WTC11 (cell line): ENCODE results near the gene MLPH. TPM values are rescaled to one million over a fixed set of nuclear protein-coding genes. Genes with fewer than 3 reads are reported as not detected.

Experiments
- ATAC-seq: fragments of 200-7000 bp; cut with Tn5 transposase; 2 replicates; pipeline ENCODE4 v1.10.0; 2021; ENCODE audit warnings: mild to moderate bottlenecking, moderate library complexity
- CTCF ChIA-PET: fragments of 300-600 bp; sonication (Branson Sonifier 250); formaldehyde crosslinking; loops from one replicate; lab custom pipeline; 2021; ENCODE audit warnings: antibody characterized with exemption; lab: Charles Lee
- POLR2A ChIA-PET: fragments of 350-600 bp; sonication (Branson Sonifier 250); formaldehyde crosslinking; loops from one replicate; lab custom pipeline; 2021; ENCODE audit warnings: antibody characterized with exemption; lab: Charles Lee
- DNase-seq: peaks from one replicate; pipeline ENCODE4 v3.0.0; 2021; ENCODE audit warnings: low spot score
- H3K27ac Mint-ChIP-seq: 2 replicates; pipeline ENCODE4 v1.8.0; 2021; ENCODE audit warnings: mixed read lengths
- H3K27me3 Mint-ChIP-seq: 2 replicates; pipeline ENCODE4 v1.8.0; 2021; ENCODE audit warnings: low read depth, mild to moderate bottlenecking, moderate library complexity, mixed read lengths
- H3K36me3 Mint-ChIP-seq: 2 replicates; pipeline ENCODE4 v1.8.0; 2021; ENCODE audit warnings: mixed read lengths
- H3K4me1 Mint-ChIP-seq: 2 replicates; pipeline ENCODE4 v1.8.0; 2022; ENCODE audit warnings: mixed read lengths
- H3K4me3 Mint-ChIP-seq: 2 replicates; pipeline ENCODE4 v1.8.0; 2021; ENCODE audit warnings: mild to moderate bottlenecking, moderate library complexity, mixed read lengths
- H3K9me3 Mint-ChIP-seq: 2 replicates; pipeline ENCODE4 v1.8.0; 2021; ENCODE audit warnings: mixed read lengths
- ATF1 ChIP-seq: sonication (generic); formaldehyde crosslinking; IDR thresholded peaks from 2 replicates; pipeline ENCODE4 v1.8.1; 2023; ENCODE audit warnings: mild to moderate bottlenecking, moderate library complexity, missing genetic modification reagents
- ATF6 ChIP-seq: sonication (generic); formaldehyde crosslinking; IDR thresholded peaks from 2 replicates; pipeline ENCODE4 v1.8.1; 2023; ENCODE audit warnings: mild to moderate bottlenecking, missing genetic modification reagents
- CBFB ChIP-seq: sonication (generic); formaldehyde crosslinking; IDR thresholded peaks from 2 replicates; pipeline ENCODE4 v1.8.1; 2022; ENCODE audit warnings: mild to moderate bottlenecking, low read depth, missing genetic modification reagents
- E2F1 ChIP-seq: sonication (generic); formaldehyde crosslinking; IDR thresholded peaks from 2 replicates; pipeline ENCODE4 v1.8.0; 2022; ENCODE audit warnings: mild to moderate bottlenecking, missing genetic modification reagents
- ELF4 ChIP-seq: sonication (generic); formaldehyde crosslinking; IDR thresholded peaks from 2 replicates; pipeline ENCODE4 v1.8.1; 2022; ENCODE audit warnings: low read depth, mild to moderate bottlenecking, moderate library complexity, missing genetic modification reagents
- ETV6 ChIP-seq: sonication (generic); formaldehyde crosslinking; IDR thresholded peaks from 2 replicates; pipeline ENCODE4 v1.8.1; 2022; ENCODE audit warnings: mild to moderate bottlenecking, missing genetic modification reagents
- GABPB1 ChIP-seq: sonication (generic); formaldehyde crosslinking; IDR thresholded peaks from 2 replicates; pipeline ENCODE4 v1.8.1; 2023; ENCODE audit warnings: mild to moderate bottlenecking, missing genetic modification reagents
- GTF2I ChIP-seq: fragments of 250-450 bp; sonication (Bioruptor Pico); conservative IDR thresholded peaks from 2 replicates; pipeline ENCODE4 v1.4.0; 2021; ENCODE audit warnings: mild to moderate bottlenecking
- JAZF1 ChIP-seq: fragments of 250-450 bp; sonication (Bioruptor Pico); IDR thresholded peaks from 2 replicates; pipeline ENCODE4 v1.9.0; 2021; ENCODE audit warnings: moderate library complexity, mild to moderate bottlenecking, inconsistent platforms
- MYBL2 ChIP-seq: sonication (generic); formaldehyde crosslinking; IDR thresholded peaks from 2 replicates; pipeline ENCODE4 v1.8.1; 2023; ENCODE audit warnings: mild to moderate bottlenecking, moderate library complexity, missing genetic modification reagents
- TP53 ChIP-seq: sonication (generic); formaldehyde crosslinking; IDR thresholded peaks from 2 replicates; pipeline ENCODE4 v1.8.1; 2023; ENCODE audit warnings: mild to moderate bottlenecking, missing genetic modification reagents
- ZNF121 ChIP-seq: sonication (generic); formaldehyde crosslinking; IDR thresholded peaks from 2 replicates; pipeline ENCODE4 v1.8.0; 2023; ENCODE audit warnings: missing genetic modification reagents
- ZNF263 ChIP-seq: sonication (generic); formaldehyde crosslinking; IDR thresholded peaks from 2 replicates; pipeline ENCODE4 v1.8.1; 2022; ENCODE audit warnings: low read depth, mild to moderate bottlenecking, moderate library complexity, missing genetic modification reagents
- ZNF317 ChIP-seq: sonication (generic); formaldehyde crosslinking; IDR thresholded peaks from 2 replicates; pipeline ENCODE4 v1.8.1; 2023; ENCODE audit warnings: low read depth, mild to moderate bottlenecking, moderate library complexity, missing genetic modification reagents, borderline replicate concordance
- total RNA-seq: library from RNA; stranded (reverse); gene quantifications from 3 replicates; pipeline ENCODE4 v1.2.3, GENCODE V29; 2021
- TF ChIP-seq, protein P1 (sequence below): sonication (generic); formaldehyde crosslinking; IDR thresholded peaks from 2 replicates; pipeline ENCODE4 v1.8.0; 2022; ENCODE audit warnings: mild to moderate bottlenecking, missing genetic modification reagents
- TF ChIP-seq, protein P2 (sequence below): sonication (generic); formaldehyde crosslinking; IDR thresholded peaks from 2 replicates; pipeline ENCODE4 v1.8.1; 2022; ENCODE audit warnings: mild to moderate bottlenecking, moderate library complexity, missing genetic modification reagents
- TF ChIP-seq, protein P3 (sequence below): fragments of 250-450 bp; sonication (Bioruptor Pico); IDR thresholded peaks from 2 replicates; pipeline ENCODE4 v1.9.0; 2021; ENCODE audit warnings: mild to moderate bottlenecking, borderline replicate concordance
- TF ChIP-seq, protein P4 (sequence below): fragments of 250-450 bp; sonication (Bioruptor Pico); IDR thresholded peaks from 2 replicates; pipeline ENCODE4 v2.1.2; 2022; ENCODE audit warnings: mild to moderate bottlenecking, moderate library complexity
- TF ChIP-seq, protein P5 (sequence below): sonication (generic); formaldehyde crosslinking; IDR thresholded peaks from 2 replicates; pipeline ENCODE4 v1.8.1; 2023; ENCODE audit warnings: mild to moderate bottlenecking, missing genetic modification reagents, moderate library complexity
- TF ChIP-seq, protein P6 (sequence below): sonication (generic); formaldehyde crosslinking; IDR thresholded peaks from 2 replicates; pipeline ENCODE4 v1.8.1; 2022; ENCODE audit warnings: low read depth, missing genetic modification reagents, borderline replicate concordance

The MLPH gene
- total RNA-seq, 1 experiment from 2014 or later: 10.3 TPM

GRCh38 chr2:237441605-237442274 is 45.3 kb upstream of the MLPH start (continued):
- TF ChIP-seq, protein P1, sequence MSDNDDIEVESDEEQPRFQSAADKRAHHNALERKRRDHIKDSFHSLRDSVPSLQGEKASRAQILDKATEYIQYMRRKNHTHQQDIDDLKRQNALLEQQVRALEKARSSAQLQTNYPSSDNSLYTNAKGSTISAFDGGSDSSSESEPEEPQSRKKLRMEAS (CRISPR knock-in tag): no peak
- no peak for TF ChIP-seq ATF1 (CRISPR knock-in tag)
- TF ChIP-seq GABPB1 (CRISPR knock-in tag): no peak
- no peak for TF ChIP-seq ATF6
- no peak for TF ChIP-seq ETV6
- TF ChIP-seq, all 79 proteins: peak for 0

GRCh38 chr2:237444071-237444470 is 43.0 kb upstream of the MLPH start:
- no peak for ATAC-seq
- ChIA-PET CTCF (interaction anchor here (1.6 to 4.0 kb wide), 2 partner anchors 22 to 27 kb away, joined by 4 to 22 read pairs; no protein-coding TSS in a partner anchor), POLR2A (no interaction called here)
- 0 out of 2 replicates have a peak, but pooled peaks cover under 1% of the 10 kb centered on the region for H3K4me1 Mint-ChIP-seq
- TF ChIP-seq, protein P2, sequence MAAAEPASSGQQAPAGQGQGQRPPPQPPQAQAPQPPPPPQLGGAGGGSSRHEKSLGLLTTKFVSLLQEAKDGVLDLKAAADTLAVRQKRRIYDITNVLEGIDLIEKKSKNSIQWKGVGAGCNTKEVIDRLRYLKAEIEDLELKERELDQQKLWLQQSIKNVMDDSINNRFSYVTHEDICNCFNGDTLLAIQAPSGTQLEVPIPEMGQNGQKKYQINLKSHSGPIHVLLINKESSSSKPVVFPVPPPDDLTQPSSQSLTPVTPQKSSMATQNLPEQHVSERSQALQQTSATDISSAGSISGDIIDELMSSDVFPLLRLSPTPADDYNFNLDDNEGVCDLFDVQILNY: no peak
- TF ChIP-seq CBFB: no peak
- TF ChIP-seq, protein P3, sequence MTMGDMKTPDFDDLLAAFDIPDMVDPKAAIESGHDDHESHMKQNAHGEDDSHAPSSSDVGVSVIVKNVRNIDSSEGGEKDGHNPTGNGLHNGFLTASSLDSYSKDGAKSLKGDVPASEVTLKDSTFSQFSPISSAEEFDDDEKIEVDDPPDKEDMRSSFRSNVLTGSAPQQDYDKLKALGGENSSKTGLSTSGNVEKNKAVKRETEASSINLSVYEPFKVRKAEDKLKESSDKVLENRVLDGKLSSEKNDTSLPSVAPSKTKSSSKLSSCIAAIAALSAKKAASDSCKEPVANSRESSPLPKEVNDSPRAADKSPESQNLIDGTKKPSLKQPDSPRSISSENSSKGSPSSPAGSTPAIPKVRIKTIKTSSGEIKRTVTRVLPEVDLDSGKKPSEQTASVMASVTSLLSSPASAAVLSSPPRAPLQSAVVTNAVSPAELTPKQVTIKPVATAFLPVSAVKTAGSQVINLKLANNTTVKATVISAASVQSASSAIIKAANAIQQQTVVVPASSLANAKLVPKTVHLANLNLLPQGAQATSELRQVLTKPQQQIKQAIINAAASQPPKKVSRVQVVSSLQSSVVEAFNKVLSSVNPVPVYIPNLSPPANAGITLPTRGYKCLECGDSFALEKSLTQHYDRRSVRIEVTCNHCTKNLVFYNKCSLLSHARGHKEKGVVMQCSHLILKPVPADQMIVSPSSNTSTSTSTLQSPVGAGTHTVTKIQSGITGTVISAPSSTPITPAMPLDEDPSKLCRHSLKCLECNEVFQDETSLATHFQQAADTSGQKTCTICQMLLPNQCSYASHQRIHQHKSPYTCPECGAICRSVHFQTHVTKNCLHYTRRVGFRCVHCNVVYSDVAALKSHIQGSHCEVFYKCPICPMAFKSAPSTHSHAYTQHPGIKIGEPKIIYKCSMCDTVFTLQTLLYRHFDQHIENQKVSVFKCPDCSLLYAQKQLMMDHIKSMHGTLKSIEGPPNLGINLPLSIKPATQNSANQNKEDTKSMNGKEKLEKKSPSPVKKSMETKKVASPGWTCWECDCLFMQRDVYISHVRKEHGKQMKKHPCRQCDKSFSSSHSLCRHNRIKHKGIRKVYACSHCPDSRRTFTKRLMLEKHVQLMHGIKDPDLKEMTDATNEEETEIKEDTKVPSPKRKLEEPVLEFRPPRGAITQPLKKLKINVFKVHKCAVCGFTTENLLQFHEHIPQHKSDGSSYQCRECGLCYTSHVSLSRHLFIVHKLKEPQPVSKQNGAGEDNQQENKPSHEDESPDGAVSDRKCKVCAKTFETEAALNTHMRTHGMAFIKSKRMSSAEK: no peak
- TF ChIP-seq, all 79 proteins: peak for 0
- H3K36me3 Mint-ChIP-seq: peaks cover 5% of the 10 kb centered on the region
- DNase-seq: no peak
- no peak overlapping the region for H3K4me3 Mint-ChIP-seq
- peaks cover 7% of the 10 kb centered on the region for H3K9me3 Mint-ChIP-seq
- H3K27ac Mint-ChIP-seq: no peak overlapping the region
- H3K27me3 Mint-ChIP-seq: peaks cover 9% of the 10 kb centered on the region

DNA sequence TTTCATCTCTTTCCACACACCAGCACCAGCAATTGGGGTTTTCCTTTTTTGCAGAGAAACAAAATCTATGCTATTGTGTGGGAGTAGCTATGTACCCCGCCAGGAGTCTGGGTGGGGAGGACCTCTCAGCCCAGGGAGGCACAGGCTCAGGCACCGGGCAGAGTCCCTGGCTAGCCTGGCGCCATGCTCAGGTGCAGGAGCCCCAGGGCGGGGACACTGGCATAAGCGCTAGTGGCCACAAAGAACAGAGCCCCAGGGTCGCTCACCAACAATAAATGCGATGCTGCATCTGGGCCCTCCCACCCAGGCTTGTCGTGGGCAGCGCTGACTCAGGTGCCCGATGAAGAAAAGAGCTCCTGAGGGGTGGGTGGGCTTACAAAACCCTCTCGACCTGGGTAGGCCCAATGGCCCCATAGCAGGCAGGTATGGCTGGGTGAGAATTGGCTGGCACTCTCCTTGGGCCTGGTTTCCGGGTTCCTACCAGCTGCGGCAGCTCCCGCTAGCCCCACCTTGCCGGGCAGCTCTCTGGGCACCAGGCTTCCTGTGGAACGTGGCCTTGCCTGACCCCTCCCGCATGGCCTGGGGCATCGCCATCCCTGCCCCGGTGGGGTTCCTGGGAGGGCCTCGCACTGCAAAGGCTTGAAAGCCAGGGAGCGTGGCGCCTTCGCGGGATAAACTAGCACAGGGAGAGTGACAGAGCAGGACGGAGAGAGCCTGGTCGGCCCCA is 41.3 kb upstream of the MLPH start:
- H3K4me1 Mint-ChIP-seq: 0 out of 2 replicates have a peak, but pooled peaks cover 2% of the 10 kb centered on the region
- ChIA-PET POLR2A (no interaction called here), CTCF (no interaction called here)
- no peak overlapping the region for H3K27ac Mint-ChIP-seq
- peaks cover 4% of the 10 kb centered on the region for H3K9me3 Mint-ChIP-seq
- H3K4me3 Mint-ChIP-seq: no peak overlapping the region
- DNase-seq: no peak
- H3K27me3 Mint-ChIP-seq: peaks cover 12% of the 10 kb centered on the region
- H3K36me3 Mint-ChIP-seq: no peaks in the 10 kb centered on the region
- ATAC-seq: no peak
- no peak for TF ChIP-seq ZNF263 (CRISPR knock-in tag)
- no peak for TF ChIP-seq ELF4 (CRISPR knock-in tag)
- TF ChIP-seq, protein P4, sequence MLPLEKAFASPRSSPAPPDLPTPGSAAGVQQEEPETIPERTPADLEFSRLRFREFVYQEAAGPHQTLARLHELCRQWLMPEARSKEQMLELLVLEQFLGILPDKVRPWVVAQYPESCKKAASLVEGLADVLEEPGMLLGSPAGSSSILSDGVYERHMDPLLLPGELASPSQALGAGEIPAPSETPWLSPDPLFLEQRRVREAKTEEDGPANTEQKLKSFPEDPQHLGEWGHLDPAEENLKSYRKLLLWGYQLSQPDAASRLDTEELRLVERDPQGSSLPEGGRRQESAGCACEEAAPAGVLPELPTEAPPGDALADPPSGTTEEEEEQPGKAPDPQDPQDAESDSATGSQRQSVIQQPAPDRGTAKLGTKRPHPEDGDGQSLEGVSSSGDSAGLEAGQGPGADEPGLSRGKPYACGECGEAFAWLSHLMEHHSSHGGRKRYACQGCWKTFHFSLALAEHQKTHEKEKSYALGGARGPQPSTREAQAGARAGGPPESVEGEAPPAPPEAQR (CRISPR knock-in tag): no peak
- TF ChIP-seq JAZF1: no peak
- TF ChIP-seq, protein P5, sequence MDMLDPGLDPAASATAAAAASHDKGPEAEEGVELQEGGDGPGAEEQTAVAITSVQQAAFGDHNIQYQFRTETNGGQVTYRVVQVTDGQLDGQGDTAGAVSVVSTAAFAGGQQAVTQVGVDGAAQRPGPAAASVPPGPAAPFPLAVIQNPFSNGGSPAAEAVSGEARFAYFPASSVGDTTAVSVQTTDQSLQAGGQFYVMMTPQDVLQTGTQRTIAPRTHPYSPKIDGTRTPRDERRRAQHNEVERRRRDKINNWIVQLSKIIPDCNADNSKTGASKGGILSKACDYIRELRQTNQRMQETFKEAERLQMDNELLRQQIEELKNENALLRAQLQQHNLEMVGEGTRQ (CRISPR knock-in tag): no peak
- TF ChIP-seq, protein P6, sequence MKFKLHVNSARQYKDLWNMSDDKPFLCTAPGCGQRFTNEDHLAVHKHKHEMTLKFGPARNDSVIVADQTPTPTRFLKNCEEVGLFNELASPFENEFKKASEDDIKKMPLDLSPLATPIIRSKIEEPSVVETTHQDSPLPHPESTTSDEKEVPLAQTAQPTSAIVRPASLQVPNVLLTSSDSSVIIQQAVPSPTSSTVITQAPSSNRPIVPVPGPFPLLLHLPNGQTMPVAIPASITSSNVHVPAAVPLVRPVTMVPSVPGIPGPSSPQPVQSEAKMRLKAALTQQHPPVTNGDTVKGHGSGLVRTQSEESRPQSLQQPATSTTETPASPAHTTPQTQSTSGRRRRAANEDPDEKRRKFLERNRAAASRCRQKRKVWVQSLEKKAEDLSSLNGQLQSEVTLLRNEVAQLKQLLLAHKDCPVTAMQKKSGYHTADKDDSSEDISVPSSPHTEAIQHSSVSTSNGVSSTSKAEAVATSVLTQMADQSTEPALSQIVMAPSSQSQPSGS: no peak
- no peak for TF ChIP-seq TP53
- no peak for TF ChIP-seq MYBL2 (CRISPR knock-in tag)
- no peak for TF ChIP-seq GTF2I
- no peak for TF ChIP-seq E2F1
- no peak for TF ChIP-seq ZNF121 (CRISPR knock-in tag)
- no peak for TF ChIP-seq ZNF317 (CRISPR knock-in tag)
